ENCODE measurements around the gene CDC42BPA.

CDC42BPA gene

DNA sequence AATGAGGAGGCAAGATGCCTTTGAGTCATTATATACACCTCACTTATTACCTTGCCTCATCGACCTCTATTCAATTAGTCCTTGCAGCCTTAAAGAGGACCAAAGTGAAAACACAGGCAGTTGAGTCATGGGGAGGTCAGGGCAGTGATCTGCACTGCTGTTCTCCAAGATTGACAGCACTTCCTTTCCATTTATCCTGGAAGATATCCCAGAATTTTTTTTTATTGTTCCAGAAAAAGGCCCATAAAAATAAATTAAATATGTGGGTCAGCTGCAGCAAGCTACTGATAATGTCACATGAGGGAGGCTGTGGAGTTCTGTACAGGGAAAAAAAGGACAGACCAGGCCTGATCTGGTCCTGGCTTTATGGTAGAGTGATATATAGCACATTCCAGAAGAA lies 33.2 kb upstream of the CDC42BPA start:
- TF ChIP-seq GATA3 (IDR thresholded peaks at IDR 0.05; ENCODE audit: low read depth, low read length), result no peak
- TF ChIP-seq GATA2 (IDR thresholded peaks at IDR 0.05; ENCODE audit: low read depth, low read length), result peak; percentile 48

DNA sequence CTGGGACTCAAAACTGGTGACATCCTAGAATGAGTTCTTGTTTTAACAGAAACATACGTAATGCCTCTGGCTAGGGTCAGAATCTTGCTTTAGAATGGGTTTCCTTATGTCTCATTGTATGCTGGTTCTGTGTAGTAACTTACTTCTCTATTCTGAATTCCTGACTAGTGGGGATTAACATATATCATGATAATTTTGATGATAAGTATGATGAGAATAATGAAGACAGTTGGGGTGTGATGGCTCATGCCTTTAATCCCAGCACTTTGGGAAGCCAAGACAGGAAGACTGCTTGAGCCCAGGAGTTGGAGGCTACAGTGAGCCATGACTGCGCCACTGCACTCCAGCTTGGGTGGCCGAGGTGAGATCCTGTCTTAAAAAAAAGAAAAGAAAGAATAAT lies 31.7 kb upstream of the CDC42BPA start:
- no peak for TF ChIP-seq GATA2 (IDR thresholded peaks at IDR 0.05; ENCODE audit: low read depth, low read length)
- no peak for TF ChIP-seq GATA3 (IDR thresholded peaks at IDR 0.05; ENCODE audit: low read depth, low read length)

DNA sequence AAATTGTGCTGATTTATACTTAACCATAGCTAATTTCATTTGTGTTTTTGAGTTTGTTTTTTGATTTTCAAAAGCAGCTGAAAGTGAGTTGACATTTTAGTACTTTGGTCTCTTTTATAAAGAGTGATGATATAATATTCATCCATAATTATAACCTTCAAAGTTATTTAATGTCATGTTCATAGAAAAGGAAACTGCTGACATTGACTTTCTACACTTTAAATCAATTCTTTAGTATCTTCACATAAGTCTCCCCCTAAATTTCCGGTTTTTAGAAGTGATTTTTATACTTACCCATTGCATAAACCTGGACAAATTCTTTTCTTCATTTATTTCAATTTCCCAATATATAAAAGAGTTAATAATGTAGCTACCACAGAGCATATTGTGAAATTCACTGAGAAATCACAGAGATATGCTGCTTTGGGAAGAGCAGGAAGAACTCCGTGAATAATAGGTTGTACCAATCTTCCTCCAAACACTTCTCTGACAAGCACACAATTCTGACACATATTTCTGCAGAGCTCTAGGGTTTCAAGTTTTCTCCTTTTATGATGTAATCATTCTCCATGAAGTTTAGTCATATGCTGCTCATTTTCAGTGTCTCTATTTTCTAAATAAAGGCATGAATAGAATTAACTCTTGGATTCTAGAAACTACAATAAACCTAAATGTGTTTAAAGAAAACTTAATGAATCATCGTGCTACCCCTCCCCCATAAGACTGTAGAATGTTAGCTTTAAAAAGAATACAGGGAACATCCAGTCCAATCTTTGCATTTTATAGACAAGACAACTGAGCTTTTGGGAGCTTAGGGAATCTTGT lies 25.6 kb upstream of the CDC42BPA start:
- TF ChIP-seq GATA3 (IDR thresholded peaks at IDR 0.05; ENCODE audit: low read depth, low read length) (no peak), GATA2 (IDR thresholded peaks at IDR 0.05; ENCODE audit: low read depth, low read length) (no peak)

GRCh38 chr1:227343206-227343605 lies 24.9 kb upstream of the CDC42BPA start:
- TF ChIP-seq GATA2 (IDR thresholded peaks at IDR 0.05; ENCODE audit: low read depth, low read length) (no peak), GATA3 (IDR thresholded peaks at IDR 0.05; ENCODE audit: low read depth, low read length) (no peak)

- TF ChIP-seq GATA2 (IDR thresholded peaks at IDR 0.05; ENCODE audit: low read depth, low read length) (no peak), GATA3 (IDR thresholded peaks at IDR 0.05; ENCODE audit: low read depth, low read length) (no peak)
Observed at GRCh38 chr1:227342075-227342829, 24.0 kb upstream of the CDC42BPA start.

DNA sequence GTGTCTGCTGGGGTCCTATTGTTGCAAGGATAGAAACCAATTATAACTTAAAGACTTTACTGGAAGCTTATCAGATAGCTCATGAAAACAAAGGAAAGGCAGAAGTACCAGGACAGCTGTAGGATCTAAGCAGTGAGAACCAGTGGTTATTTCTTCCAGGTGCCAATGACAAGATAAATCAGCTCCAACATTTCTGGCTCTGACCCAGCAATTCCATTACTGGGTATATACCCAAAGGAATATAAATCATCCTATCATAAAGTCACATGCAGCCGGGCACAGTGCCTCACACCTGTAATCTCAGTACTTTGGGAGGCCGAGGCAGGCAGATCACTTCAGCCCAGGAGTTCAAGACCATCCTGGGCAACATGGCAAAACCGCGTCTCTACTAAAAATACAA lies 17.8 kb upstream of the CDC42BPA start:
- TF ChIP-seq GATA2 (IDR thresholded peaks at IDR 0.05; ENCODE audit: low read depth, low read length), result peak; percentile 44; the same call in 1 of the 2 replicates

GRCh38 chr1:227335242-227336020 lies 17.1 kb upstream of the CDC42BPA start:
- TF ChIP-seq GATA3 (IDR thresholded peaks at IDR 0.05; ENCODE audit: low read depth, low read length) (no peak), GATA2 (IDR thresholded peaks at IDR 0.05; ENCODE audit: low read depth, low read length) (no peak)

- TF ChIP-seq GATA3 (IDR thresholded peaks at IDR 0.05; ENCODE audit: low read depth, low read length), result no peak
Observed at GRCh38 chr1:227333423-227333822, 15.1 kb upstream of the CDC42BPA start.

GRCh38 chr1:227330279-227331076 lies 12.2 kb upstream of the CDC42BPA start:
- TF ChIP-seq GATA2 (IDR thresholded peaks at IDR 0.05; ENCODE audit: low read depth, low read length) (no peak), GATA3 (IDR thresholded peaks at IDR 0.05; ENCODE audit: low read depth, low read length) (no peak)

GRCh38 chr1:227328405-227329019 lies 10.2 kb upstream of the CDC42BPA start:
- TF ChIP-seq GATA2 (IDR thresholded peaks at IDR 0.05; ENCODE audit: low read depth, low read length) (no peak), GATA3 (IDR thresholded peaks at IDR 0.05; ENCODE audit: low read depth, low read length) (no peak)

- TF ChIP-seq GATA3 (IDR thresholded peaks at IDR 0.05; ENCODE audit: low read depth, low read length) (no peak), GATA2 (IDR thresholded peaks at IDR 0.05; ENCODE audit: low read depth, low read length) (no peak)
Observed at GRCh38 chr1:227325156-227325555, 6.9 kb upstream of the CDC42BPA start.

DNA sequence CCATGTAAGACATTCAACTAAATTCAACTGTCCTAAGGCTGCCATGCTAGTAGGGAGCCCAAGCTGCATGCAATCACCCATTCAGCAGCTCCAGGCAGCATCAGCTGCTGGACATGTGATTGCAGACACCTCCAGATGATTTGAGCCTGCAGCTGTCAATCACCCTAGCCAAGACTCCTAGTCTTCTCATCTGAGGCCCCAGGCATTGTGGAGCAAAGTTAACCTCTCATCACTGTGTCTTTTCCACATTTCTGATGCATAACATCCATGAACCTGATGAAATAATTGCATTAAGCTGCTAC lies 5.6 kb upstream of the CDC42BPA start:
- no peak for TF ChIP-seq GATA3 (IDR thresholded peaks at IDR 0.05; ENCODE audit: low read depth, low read length)
- no peak for TF ChIP-seq GATA2 (IDR thresholded peaks at IDR 0.05; ENCODE audit: low read depth, low read length)

DNA sequence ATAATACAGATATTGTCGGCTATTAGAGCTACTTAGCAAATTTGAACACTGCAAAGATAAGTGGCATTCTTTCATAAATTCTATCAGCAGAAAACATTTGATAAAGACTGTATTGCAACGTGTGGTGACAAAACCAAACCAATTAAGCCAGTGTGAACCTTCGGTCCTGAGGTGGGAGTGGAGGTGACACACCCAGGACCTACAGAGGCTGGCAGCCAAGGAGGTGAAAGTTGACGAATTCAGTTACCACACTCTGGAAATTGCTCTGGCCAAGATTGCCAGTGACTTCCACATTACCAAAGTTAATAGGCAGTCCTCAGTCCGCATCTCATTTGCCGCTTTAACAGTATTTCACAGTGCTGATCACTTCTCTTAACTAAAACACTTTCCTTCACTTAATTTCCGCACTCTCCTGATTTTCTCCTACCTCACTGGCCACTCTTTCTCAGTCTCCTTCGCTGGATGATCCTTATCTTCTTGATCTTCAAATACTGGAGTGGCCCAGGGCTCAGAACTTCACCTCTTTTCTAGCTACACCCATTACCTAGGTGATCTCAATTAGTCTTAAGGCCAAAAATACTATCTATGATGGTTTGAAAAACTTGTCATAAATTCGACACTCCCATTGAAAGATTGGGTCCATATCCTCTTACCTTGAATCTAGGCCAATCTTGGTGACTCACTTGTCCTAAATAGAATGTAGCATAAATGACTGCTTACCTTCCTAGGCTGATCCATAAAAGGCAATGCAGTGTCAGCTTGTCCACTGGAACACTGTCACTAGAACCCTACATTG lies 5.1 kb upstream of the CDC42BPA start:
- TF ChIP-seq GATA3 (IDR thresholded peaks at IDR 0.05; ENCODE audit: low read depth, low read length), result peak; percentile 45
- peak; percentile 74 for TF ChIP-seq GATA2 (IDR thresholded peaks at IDR 0.05; ENCODE audit: low read depth, low read length)

Measured in SH-SY5Y (cell line).